SH-SY5Y (cell line): Measurements from ENCODE around the gene TMEM123.

ENCODE experiments used
- GATA2 ChIP-seq: IDR thresholded peaks from 2 replicates; pipeline ENCODE4 v1.6.1; 2011; ENCODE audit warnings: mild to moderate bottlenecking, low read depth, low read length
- GATA3 ChIP-seq: IDR thresholded peaks from 2 replicates; pipeline ENCODE4 v1.6.1; 2011; ENCODE audit warnings: low read depth, mild to moderate bottlenecking, low read length, moderate library complexity

GRCh38 chr11:102390667-102391465 is 61.7 kb downstream of the TMEM123 start:
- no peak for TF ChIP-seq GATA2
- TF ChIP-seq GATA3 = no peak
